Muscle layer of duodenum (tissue), 2 donors: ENCODE data around the gene DIAPH2.
"Not testable (repeated sequence)": the region's sequence is repeated elsewhere in the genome, so short reads cannot be mapped to it uniquely, and the experiment has no call there.

Experiments used
- H3K27ac ChIP-seq: one replicate; pipeline ENCODE4 v1.7.0; 2013; ENCODE audit warnings: mild to moderate bottlenecking, low read length
- H3K27me3 ChIP-seq: one replicate; pipeline ENCODE4 v1.7.0; 2013; ENCODE audit warnings: low read depth, mild to moderate bottlenecking, control low read depth, low read length
- H3K36me3 ChIP-seq, 2 donors: one replicate each; pipeline ENCODE4 v1.7.0; 2013; ENCODE audit warnings: low read length in 2 of 2, control low read depth in 1 of 2, mild to moderate bottlenecking in 1 of 2; ENCODE audit not compliant: insufficient read depth in 2 of 2, control insufficient read depth in 1 of 2
- H3K4me1 ChIP-seq, 2 donors: one replicate each; pipeline ENCODE4 v1.7.0; 2013; ENCODE audit warnings: low read length in 2 of 2, mild to moderate bottlenecking in 2 of 2, control low read depth in 1 of 2, moderate library complexity in 1 of 2; ENCODE audit not compliant: insufficient read depth in 2 of 2, control insufficient read depth in 1 of 2
- H3K4me3 ChIP-seq, 2 donors: one replicate each; pipeline ENCODE4 v1.7.0; 2013; ENCODE audit warnings: low read length in 2 of 2, low read depth in 1 of 2, mild to moderate bottlenecking in 1 of 2
- H3K9me3 ChIP-seq, 2 donors: one replicate each; pipeline ENCODE4 v1.7.0; 2013; ENCODE audit warnings: low read length in 2 of 2, control low read depth in 1 of 2, mild to moderate bottlenecking in 1 of 2; ENCODE audit not compliant: control insufficient read depth in 1 of 2
- donor health status: healthy.

DIAPH2 gene

GRCh38 chrX:96719161-96719875 lies 34.7 kb downstream of the DIAPH2 start:
- Histone ChIP-seq H3K27me3 (no peaks in the 10 kb centered on the region), H3K9me3 (no peaks in the 10 kb centered on the region), H3K4me3 (no peak overlapping the region), H3K36me3 (no peaks in the 10 kb centered on the region), H3K27ac (no peak overlapping the region), H3K4me1 (peaks cover 3 to 7% of the 10 kb centered on the region in 2 donors)

DNA sequence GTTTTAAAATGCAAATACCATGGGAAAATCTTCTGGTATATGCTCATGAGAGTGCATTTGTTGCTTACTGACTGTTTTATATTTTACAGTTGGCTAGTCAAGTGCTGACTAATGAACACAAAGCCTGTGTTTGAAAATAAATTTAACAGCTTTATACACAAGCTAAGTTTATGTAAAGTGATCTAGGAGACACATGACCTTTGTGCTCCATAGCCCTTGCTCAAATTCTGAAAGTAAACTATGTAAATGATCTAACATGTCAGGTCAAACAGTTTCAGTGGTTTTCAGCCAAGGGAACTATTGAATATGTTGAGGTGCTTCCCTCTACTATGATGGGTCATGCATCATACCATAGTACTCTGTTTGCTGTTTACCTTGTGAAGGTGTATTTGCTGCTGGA lies 36.7 kb downstream of the DIAPH2 start:
- no peak overlapping the region for H3K4me3 ChIP-seq
- H3K4me1 ChIP-seq, result peaks cover 0 to 7% of the 10 kb centered on the region in 2 donors
- no peaks in the 10 kb centered on the region for H3K9me3 ChIP-seq
- H3K36me3 ChIP-seq, result no peaks in the 10 kb centered on the region
- no peaks in the 10 kb centered on the region for H3K27me3 ChIP-seq
- H3K27ac ChIP-seq, result no peak overlapping the region

- H3K27me3 ChIP-seq, result no peaks in the 10 kb centered on the region
- H3K9me3 ChIP-seq, result no peaks in the 10 kb centered on the region
- H3K27ac ChIP-seq, result no peak overlapping the region
- no peaks in the 10 kb centered on the region for H3K36me3 ChIP-seq
- H3K4me3 ChIP-seq, result no peak overlapping the region
- H3K4me1 ChIP-seq, result peaks cover 0 to 7% of the 10 kb centered on the region in 2 donors
Observed at GRCh38 chrX:96722781-96723180, 38.1 kb downstream of the DIAPH2 start.

- no peak overlapping the region for H3K27ac ChIP-seq
- no peaks in the 10 kb centered on the region for H3K36me3 ChIP-seq
- no peaks in the 10 kb centered on the region for H3K4me1 ChIP-seq
- H3K9me3 ChIP-seq, result no peaks in the 10 kb centered on the region
- H3K4me3 ChIP-seq, result no peak overlapping the region
- no peaks in the 10 kb centered on the region for H3K27me3 ChIP-seq
Observed at GRCh38 chrX:96729053-96729452, 44.4 kb downstream of the DIAPH2 start.

GRCh38 chrX:96729868-96730643 lies 45.4 kb downstream of the DIAPH2 start:
- no peaks in the 10 kb centered on the region for H3K9me3 ChIP-seq
- no peaks in the 10 kb centered on the region for H3K4me1 ChIP-seq
- H3K27me3 ChIP-seq, result no peaks in the 10 kb centered on the region
- H3K36me3 ChIP-seq, result no peaks in the 10 kb centered on the region
- H3K4me3 ChIP-seq, result no peak overlapping the region
- H3K27ac ChIP-seq, result no peak overlapping the region

- not testable (repeated sequence) for H3K36me3 ChIP-seq
Observed at GRCh38 chrX:96731000-96731399, 46.4 kb downstream of the DIAPH2 start.

GRCh38 chrX:96743367-96744073 lies 58.9 kb downstream of the DIAPH2 start:
- no peaks in the 10 kb centered on the region for H3K4me1 ChIP-seq
- no peak overlapping the region for H3K27ac ChIP-seq
- no peaks in the 10 kb centered on the region for H3K9me3 ChIP-seq
- H3K4me3 ChIP-seq, result no peak overlapping the region
- no peaks in the 10 kb centered on the region for H3K27me3 ChIP-seq
- peaks cover 0 to 5% of the 10 kb centered on the region in 2 donors for H3K36me3 ChIP-seq

More at GRCh38 chrX:96731000-96731399, 46.4 kb downstream of the DIAPH2 start:
- not testable (repeated sequence) for H3K4me1 ChIP-seq, H3K27me3 ChIP-seq, H3K4me3 ChIP-seq, H3K9me3 ChIP-seq, H3K27ac ChIP-seq

- H3K4me1 ChIP-seq, result no peaks in the 10 kb centered on the region
- H3K27ac ChIP-seq, result no peak overlapping the region
- no peaks in the 10 kb centered on the region for H3K27me3 ChIP-seq
- H3K4me3 ChIP-seq, result no peak overlapping the region
- H3K9me3 ChIP-seq, result no peaks in the 10 kb centered on the region
- H3K36me3 ChIP-seq, result no peaks in the 10 kb centered on the region
Observed at GRCh38 chrX:96752781-96753180, 68.1 kb downstream of the DIAPH2 start.

GRCh38 chrX:96753230-96753629 lies 68.6 kb downstream of the DIAPH2 start:
- no peak overlapping the region for H3K4me3 ChIP-seq
- no peaks in the 10 kb centered on the region for H3K4me1 ChIP-seq
- no peaks in the 10 kb centered on the region for H3K36me3 ChIP-seq
- no peaks in the 10 kb centered on the region for H3K27me3 ChIP-seq
- H3K27ac ChIP-seq, result no peak overlapping the region
- H3K9me3 ChIP-seq, result no peaks in the 10 kb centered on the region

GRCh38 chrX:96756491-96756890 lies 71.8 kb downstream of the DIAPH2 start:
- Histone ChIP-seq H3K27ac (no peak overlapping the region), H3K4me3 (no peak overlapping the region), H3K36me3 (no peaks in the 10 kb centered on the region), H3K9me3 (no peaks in the 10 kb centered on the region), H3K27me3 (no peaks in the 10 kb centered on the region), H3K4me1 (no peaks in the 10 kb centered on the region)

DNA sequence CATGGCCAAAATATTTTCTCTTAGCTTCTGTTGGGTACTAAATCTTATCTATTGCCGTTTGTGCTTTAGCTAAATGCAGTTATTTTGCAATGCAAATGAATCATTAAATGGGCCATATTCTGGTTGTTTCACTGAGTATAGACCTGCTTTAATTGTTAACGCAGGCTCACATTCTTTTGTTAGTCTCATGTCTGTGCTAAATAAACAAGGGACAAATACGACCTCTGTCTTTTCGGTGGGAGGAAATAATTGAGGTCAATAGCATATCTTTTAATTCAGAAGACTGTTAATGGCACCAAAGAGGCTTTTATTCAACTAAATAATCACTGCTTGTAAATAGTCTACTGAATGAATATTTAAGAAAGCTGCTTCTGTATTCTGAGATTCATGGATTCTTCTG lies 76.9 kb downstream of the DIAPH2 start:
- Histone ChIP-seq H3K36me3 (no peaks in the 10 kb centered on the region), H3K4me1 (no peaks in the 10 kb centered on the region), H3K27me3 (no peaks in the 10 kb centered on the region), H3K4me3 (no peak overlapping the region), H3K9me3 (no peaks in the 10 kb centered on the region), H3K27ac (no peak overlapping the region)
